ENCODE data around the gene C17orf78. TPM values are rescaled to one million over a fixed set of nuclear protein-coding genes. Genes with fewer than 3 reads are reported as not detected.
A peak's percentile ranks its signal among the peaks of the same experiment; 100 is the strongest.
"Not testable (repeated sequence)": the region's sequence is repeated elsewhere in the genome, so short reads cannot be mapped to it uniquely, and the experiment has no call there.

The C17orf78 gene
- total RNA-seq, 2 donors from 2014 or later = not detected

GRCh38 chr17:37406635-37407461, 31.1 kb downstream of the C17orf78 start, which contains the start of the genes ACACA and TADA2A:
TSS of gene ACACA (minus strand) at chr17:37406836. CDS start at chr17:37406299, 537 bp downstream.
TSS of gene TADA2A (plus strand) at chr17:37406886. CDS start at chr17:37411366, 4,480 bp downstream.
- peak within 1 kb of the TSS; percentile 89 to 95 for H3K27ac ChIP-seq
- peak; percentile 20 for TF ChIP-seq CTCF (IDR thresholded peaks at IDR 0.05)
- peak; percentile 77 for ATAC-seq (ENCODE audit: insufficient number of reproducible peaks, low FRiP score, low read depth)
- H3K9me3 ChIP-seq = no peaks in the 10 kb centered on the region
- no peaks in the 10 kb centered on the region for H3K27me3 ChIP-seq (replicated peaks; ENCODE audit: insufficient read depth)
- peak; percentile 14 for DNase-seq (ENCODE audit: low spot score)
- H3K36me3 ChIP-seq = no peaks in the 10 kb centered on the region
- peak within 1 kb of the TSS; percentile 90 for H3K4me3 ChIP-seq
- peaks cover 13 to 25% of the 10 kb centered on the region in 2 donors for H3K4me1 ChIP-seq (ENCODE audit: control insufficient read depth in 1 of 2, low read depth in 2 of 2)

DNA sequence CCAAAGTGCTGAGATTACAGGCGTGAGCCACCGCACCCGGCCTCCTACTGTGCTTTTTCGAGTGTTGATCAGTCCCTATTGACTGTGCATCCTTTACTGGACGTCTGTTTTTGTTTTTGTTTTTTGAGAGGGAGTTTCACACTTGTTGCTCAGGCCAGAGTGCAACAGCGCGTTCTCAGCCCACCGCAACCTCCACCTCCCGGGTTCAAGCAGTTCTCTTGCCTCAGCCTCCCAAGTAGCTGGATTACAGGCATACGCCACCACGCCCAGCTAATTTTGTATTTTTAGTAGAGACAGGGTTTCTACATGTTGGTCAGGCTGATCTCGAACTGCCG, 32.3 kb downstream of the C17orf78 start:
- Histone ChIP-seq H3K36me3 (peaks cover 10% of the 10 kb centered on the region), H3K4me1 (ENCODE audit: control insufficient read depth in 1 of 2, low read depth in 2 of 2) (peaks cover 13 to 25% of the 10 kb centered on the region in 2 donors), H3K4me3 (peak overlapping the region; percentile 90), H3K27ac (peak overlapping the region; percentile 89 to 95)
- H3K9me3 ChIP-seq; ATAC-seq (ENCODE audit: insufficient number of reproducible peaks, low FRiP score, low read depth); H3K27me3 ChIP-seq (replicated peaks; ENCODE audit: insufficient read depth); DNase-seq (ENCODE audit: low spot score): not testable (repeated sequence)

DNA sequence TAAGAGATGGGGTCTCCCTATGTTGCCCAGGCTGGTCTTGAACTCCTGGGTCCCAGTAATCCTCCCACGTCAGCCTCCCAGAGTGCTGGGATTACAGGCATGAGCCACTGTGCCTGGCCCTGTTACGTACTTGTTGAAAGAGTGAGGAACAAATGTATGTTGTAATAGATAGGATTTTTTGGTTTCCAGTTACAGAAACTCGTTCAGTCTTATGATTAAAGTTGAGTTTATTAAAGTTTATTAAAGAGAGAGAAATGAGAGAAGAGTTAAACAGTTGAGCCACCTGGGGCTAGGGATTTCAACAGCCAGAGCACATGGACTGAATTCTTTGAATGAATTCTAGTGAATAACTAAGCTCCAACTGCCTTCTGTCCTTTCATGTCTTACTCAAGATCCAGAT, 34.6 kb downstream of the C17orf78 start:
- Histone ChIP-seq H3K27me3 (replicated peaks; ENCODE audit: insufficient read depth) (no peaks in the 10 kb centered on the region), H3K27ac (no peak overlapping the region), H3K36me3 (peaks cover 22% of the 10 kb centered on the region), H3K4me3 (no peak overlapping the region), H3K9me3 (no peaks in the 10 kb centered on the region), H3K4me1 (ENCODE audit: control insufficient read depth in 1 of 2, low read depth in 2 of 2) (peaks cover 7 to 16% of the 10 kb centered on the region in 2 donors)
- no peak for TF ChIP-seq CTCF (IDR thresholded peaks at IDR 0.05)
- no peak for DNase-seq (ENCODE audit: low spot score)
- ATAC-seq (ENCODE audit: insufficient number of reproducible peaks, low FRiP score, low read depth) = no peak

GRCh38 chr17:37413875-37414519, 38.2 kb downstream of the C17orf78 start:
- no peaks in the 10 kb centered on the region for H3K4me1 ChIP-seq (ENCODE audit: control insufficient read depth in 1 of 2, low read depth in 2 of 2)
- H3K27me3 ChIP-seq (replicated peaks; ENCODE audit: insufficient read depth) = no peaks in the 10 kb centered on the region
- H3K27ac ChIP-seq = no peak overlapping the region
- no peaks in the 10 kb centered on the region for H3K9me3 ChIP-seq
- DNase-seq (ENCODE audit: low spot score) = no peak
- peaks cover 25% of the 10 kb centered on the region for H3K36me3 ChIP-seq
- no peak overlapping the region for H3K4me3 ChIP-seq
- no peak for ATAC-seq (ENCODE audit: insufficient number of reproducible peaks, low FRiP score, low read depth)
- TF ChIP-seq CTCF (IDR thresholded peaks at IDR 0.05) = no peak

DNA sequence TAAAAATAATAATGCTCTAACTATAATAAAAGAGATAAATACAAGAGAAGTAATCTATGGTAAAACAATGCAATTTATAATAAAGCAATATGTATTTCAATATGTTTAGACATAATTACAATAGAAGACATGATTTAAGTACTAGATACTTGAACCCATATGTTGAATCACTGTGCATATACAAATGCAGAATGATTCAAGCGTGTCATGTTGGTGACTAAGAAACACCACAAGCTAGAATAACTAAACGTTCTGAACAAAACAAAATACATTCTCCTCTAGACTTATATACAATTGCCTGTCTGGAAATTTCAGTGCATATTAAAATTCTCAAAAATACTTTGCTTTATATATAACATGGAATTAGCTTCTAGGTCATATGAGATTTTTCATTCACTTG, 42.1 kb downstream of the C17orf78 start:
- H3K9me3 ChIP-seq = no peaks in the 10 kb centered on the region
- H3K27ac ChIP-seq = no peak overlapping the region
- peaks cover 20% of the 10 kb centered on the region for H3K36me3 ChIP-seq
- no peak for TF ChIP-seq CTCF (IDR thresholded peaks at IDR 0.05)
- DNase-seq (ENCODE audit: low spot score) (no peak), ATAC-seq (ENCODE audit: insufficient number of reproducible peaks, low FRiP score, low read depth) (no peak)
- no peaks in the 10 kb centered on the region for H3K27me3 ChIP-seq (replicated peaks; ENCODE audit: insufficient read depth)
- no peaks in the 10 kb centered on the region for H3K4me1 ChIP-seq (ENCODE audit: control insufficient read depth in 1 of 2, low read depth in 2 of 2)
- H3K4me3 ChIP-seq = no peak overlapping the region
